ENCODE data around the gene NUF2. TPM values are rescaled to one million over a fixed set of nuclear protein-coding genes. Genes with fewer than 3 reads are reported as not detected.

The NUF2 gene
- total RNA-seq, 1 donor from 2014 or later, result 14.9 TPM

- Mint-ChIP-seq H3K9me3 (peaks cover 4% of the 10 kb centered on the region), H3K4me1 (peaks cover 18% of the 10 kb centered on the region), H3K36me3 (no peaks in the 10 kb centered on the region), H3K4me3 (no peak overlapping the region), H3K27me3 (ENCODE audit: low read depth) (no peaks in the 10 kb centered on the region), H3K27ac (no peak overlapping the region)
- no peak for TF ChIP-seq CTCF (IDR thresholded peaks at IDR 0.05; ENCODE audit: unreplicated experiment)
- no peak for DNase-seq (ENCODE audit: low spot score in 2 of 2, unreplicated experiment in 2 of 2)
Observed at GRCh38 chr1:163401211-163401610, 79.5 kb downstream of the NUF2 start.

Other genes starting within 250 kb of the NUF2 start
- 209 to 263 TPM (median 218 TPM) in 3 replicates for gene RGS5, start 119.0 kb upstream of the NUF2 start, total RNA-seq

Measured in mesothelial cell of epicardium (in vitro differentiated cells).